ENCODE measurements around the gene DDX4. TPM values are rescaled to one million over a fixed set of nuclear protein-coding genes. Genes with fewer than 3 reads are reported as not detected.

Gene DDX4
- total RNA-seq, 1 donor, result under 0.01 TPM

GRCh38 chr5:55855509-55855908 lies 117.6 kb downstream of the DDX4 start:
- no peak overlapping the region for H3K4me3 ChIP-seq (ENCODE audit: insufficient read depth, low read length)
- H3K36me3 ChIP-seq (ENCODE audit: insufficient read depth, low read length), result no peaks in the 10 kb centered on the region
- DNase-seq (ENCODE audit: insufficient read length, low spot score, missing footprints), result peak; percentile 44
- H3K9me3 ChIP-seq (ENCODE audit: low read depth, low read length), result no peaks in the 10 kb centered on the region
- H3K4me2 ChIP-seq (ENCODE audit: insufficient read depth, low read length), result peak overlapping the region; percentile 28
- H3K4me1 ChIP-seq (ENCODE audit: insufficient read depth, low read length), result peaks cover 21% of the 10 kb centered on the region
- H4K20me1 ChIP-seq (ENCODE audit: insufficient read depth, low read length), result no peaks in the 10 kb centered on the region
- H3K27ac ChIP-seq (ENCODE audit: low read depth, low read length), result no peak overlapping the region
- H3K79me2 ChIP-seq (ENCODE audit: insufficient read depth, low read length), result no peaks in the 10 kb centered on the region
- peak; percentile 23 for TF ChIP-seq CTCF (IDR thresholded peaks at IDR 0.05; ENCODE audit: extremely low read depth, low read depth, low read length)
- H2AFZ ChIP-seq (ENCODE audit: low read length), result peak overlapping the region; percentile 32
- no peaks in the 10 kb centered on the region for H3K27me3 ChIP-seq (ENCODE audit: insufficient read depth, low read length)

GRCh38 chr5:55856516-55857246 lies 118.8 kb downstream of the DDX4 start:
- Histone ChIP-seq H3K79me2 (ENCODE audit: insufficient read depth, low read length) (no peaks in the 10 kb centered on the region), H3K27me3 (ENCODE audit: insufficient read depth, low read length) (no peaks in the 10 kb centered on the region), H3K4me2 (ENCODE audit: insufficient read depth, low read length) (no peak overlapping the region), H4K20me1 (ENCODE audit: insufficient read depth, low read length) (no peaks in the 10 kb centered on the region), H3K27ac (ENCODE audit: low read depth, low read length) (no peak overlapping the region), H3K9me3 (ENCODE audit: low read depth, low read length) (no peaks in the 10 kb centered on the region), H2AFZ (ENCODE audit: low read length) (no peak overlapping the region), H3K36me3 (ENCODE audit: insufficient read depth, low read length) (no peaks in the 10 kb centered on the region), H3K4me1 (ENCODE audit: insufficient read depth, low read length) (peaks cover 13% of the 10 kb centered on the region), H3K4me3 (ENCODE audit: insufficient read depth, low read length) (no peak overlapping the region)
- DNase-seq (ENCODE audit: insufficient read length, low spot score, missing footprints), result no peak
- TF ChIP-seq CTCF (IDR thresholded peaks at IDR 0.05; ENCODE audit: extremely low read depth, low read depth, low read length), result no peak

GRCh38 chr5:55857247-55857640 lies 119.4 kb downstream of the DDX4 start:
- Histone ChIP-seq H3K4me1 (ENCODE audit: insufficient read depth, low read length) (peaks cover 12% of the 10 kb centered on the region), H2AFZ (ENCODE audit: low read length) (no peak overlapping the region), H3K4me3 (ENCODE audit: insufficient read depth, low read length) (no peak overlapping the region), H4K20me1 (ENCODE audit: insufficient read depth, low read length) (no peaks in the 10 kb centered on the region), H3K4me2 (ENCODE audit: insufficient read depth, low read length) (no peak overlapping the region), H3K36me3 (ENCODE audit: insufficient read depth, low read length) (no peaks in the 10 kb centered on the region), H3K9me3 (ENCODE audit: low read depth, low read length) (no peaks in the 10 kb centered on the region), H3K27me3 (ENCODE audit: insufficient read depth, low read length) (no peaks in the 10 kb centered on the region), H3K79me2 (ENCODE audit: insufficient read depth, low read length) (no peaks in the 10 kb centered on the region), H3K27ac (ENCODE audit: low read depth, low read length) (no peak overlapping the region)
- DNase-seq (ENCODE audit: insufficient read length, low spot score, missing footprints), result no peak
- no peak for TF ChIP-seq CTCF (IDR thresholded peaks at IDR 0.05; ENCODE audit: extremely low read depth, low read depth, low read length)

GRCh38 chr5:55858104-55858503 lies 120.2 kb downstream of the DDX4 start:
- Histone ChIP-seq H3K4me2 (ENCODE audit: insufficient read depth, low read length) (no peak overlapping the region), H3K4me1 (ENCODE audit: insufficient read depth, low read length) (peaks cover 11% of the 10 kb centered on the region), H3K79me2 (ENCODE audit: insufficient read depth, low read length) (no peaks in the 10 kb centered on the region), H4K20me1 (ENCODE audit: insufficient read depth, low read length) (no peaks in the 10 kb centered on the region), H2AFZ (ENCODE audit: low read length) (no peak overlapping the region), H3K27ac (ENCODE audit: low read depth, low read length) (no peak overlapping the region), H3K36me3 (ENCODE audit: insufficient read depth, low read length) (no peaks in the 10 kb centered on the region), H3K27me3 (ENCODE audit: insufficient read depth, low read length) (no peaks in the 10 kb centered on the region), H3K4me3 (ENCODE audit: insufficient read depth, low read length) (no peak overlapping the region), H3K9me3 (ENCODE audit: low read depth, low read length) (no peaks in the 10 kb centered on the region)
- no peak for TF ChIP-seq CTCF (IDR thresholded peaks at IDR 0.05; ENCODE audit: extremely low read depth, low read depth, low read length)
- no peak for DNase-seq (ENCODE audit: insufficient read length, low spot score, missing footprints)

Measured in osteoblast (primary cell).